ENCODE data around the gene NINJ2.

The NINJ2 gene

DNA sequence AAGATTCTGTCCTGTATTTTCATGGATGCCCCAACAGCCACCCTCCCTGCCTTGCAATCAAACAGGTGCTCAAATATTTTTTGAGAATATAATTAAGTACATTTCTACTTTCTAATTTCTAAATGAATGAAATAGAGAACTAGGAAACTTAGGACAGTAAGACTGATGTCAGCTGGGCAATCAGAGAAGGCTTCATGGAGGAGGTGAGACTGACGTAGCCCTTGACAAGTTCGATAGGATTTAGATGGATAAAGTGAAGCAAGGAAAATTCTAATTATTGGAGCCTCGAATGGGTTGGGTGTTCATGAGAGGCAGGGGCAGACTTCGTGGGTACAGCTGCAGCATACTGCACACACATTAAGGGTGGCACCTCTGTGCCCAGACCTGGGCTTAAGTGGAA, 36.0 kb downstream of the NINJ2 start:
- no peak for TF ChIP-seq CTCF (IDR thresholded peaks at IDR 0.05; ENCODE audit: low read depth, low read length)
- no peak overlapping the region for H3K4me3 ChIP-seq (ENCODE audit: low read depth, low read length)

GRCh38 chr12:625998-626397, 37.2 kb downstream of the NINJ2 start:
- H3K4me3 ChIP-seq (ENCODE audit: low read depth, low read length), result no peak overlapping the region
- no peak for TF ChIP-seq CTCF (IDR thresholded peaks at IDR 0.05; ENCODE audit: low read depth, low read length)

GRCh38 chr12:623865-624372, 39.3 kb downstream of the NINJ2 start:
- H3K4me3 ChIP-seq (ENCODE audit: low read depth, low read length), result no peak overlapping the region

GRCh38 chr12:623172-623864, 39.9 kb downstream of the NINJ2 start:
- no peak for TF ChIP-seq CTCF (IDR thresholded peaks at IDR 0.05; ENCODE audit: low read depth, low read length)
- H3K4me3 ChIP-seq (ENCODE audit: low read depth, low read length), result no peak overlapping the region

More at GRCh38 chr12:623865-624372, 39.3 kb downstream of the NINJ2 start:
- no peak for TF ChIP-seq CTCF (IDR thresholded peaks at IDR 0.05; ENCODE audit: low read depth, low read length)

GRCh38 chr12:622416-622815, 40.8 kb downstream of the NINJ2 start:
- H3K4me3 ChIP-seq (ENCODE audit: low read depth, low read length), result no peak overlapping the region
- no peak for TF ChIP-seq CTCF (IDR thresholded peaks at IDR 0.05; ENCODE audit: low read depth, low read length)

- no peak for TF ChIP-seq CTCF (IDR thresholded peaks at IDR 0.05; ENCODE audit: low read depth, low read length)
- H3K4me3 ChIP-seq (ENCODE audit: low read depth, low read length), result no peak overlapping the region
Measured at GRCh38 chr12:619346-619745, 43.9 kb downstream of the NINJ2 start.

- no peak overlapping the region for H3K4me3 ChIP-seq (ENCODE audit: low read depth, low read length)
- TF ChIP-seq CTCF (IDR thresholded peaks at IDR 0.05; ENCODE audit: low read depth, low read length), result no peak
Measured at GRCh38 chr12:618605-619004, 44.6 kb downstream of the NINJ2 start.
